ENCODE measurements around the gene SRPK1. TPM values are rescaled to one million over a fixed set of nuclear protein-coding genes. Genes with fewer than 3 reads are reported as not detected.

SRPK1 gene
- total and polyA plus RNA-seq, 10 of the 15 experiments (the other 5 are each of a cell fraction or from before 2014, with no cell fraction given): 47.4 to 112 (median 85.8) TPM

GRCh38 chr6:35955970-35956369 is 35.1 kb upstream of the SRPK1 start:
- H3K27ac ChIP-seq (ENCODE audit: control insufficient read depth, insufficient read depth): no peak overlapping the region
- no peak overlapping the region for H2AFZ ChIP-seq (ENCODE audit: control insufficient read depth, low read depth, low read length)
- ChIA-PET RAD21 (ENCODE audit: unreplicated experiment) (interaction anchor here (0.6 kb wide), 1 partner anchor 11 kb away, joined by 3 read pairs; no protein-coding TSS in a partner anchor), POLR2A (no interaction called here), CTCF (interaction anchor here (1.0 to 3.1 kb wide), 4 partner anchors 14 to 395 kb away, joined by 3 to 16 read pairs (median 4); partner anchors contain the start of gene ARMC12), SMC1A (ENCODE audit: uncharacterized antibody, unreplicated experiment) (interaction anchor here (0.6 to 1.0 kb wide), 3 partner anchors 361 to 402 kb away, joined by 3 read pairs; no protein-coding TSS in a partner anchor)
- H3K4me3 ChIP-seq: no peak overlapping the region
- FAIRE-seq (no peak), DNase-seq (ENCODE audit: low read depth, low spot score) (no peak), ATAC-seq (no peak)
- TF ChIP-seq CTCF (IDR thresholded peaks at IDR 0.05 in 2 of 3, conservative IDR thresholded peaks at IDR 0.05 in 1 of 3; ENCODE audit: control insufficient read depth in 2 of 3, extremely low read depth in 1 of 3, insufficient read depth in 1 of 3, low read depth in 3 of 3, low read length in 3 of 3): peak; percentile 12 to 28 (median 21); a peak in 3 of 6 replicates
- no peak for TF ChIP-seq NR2C1 (IDR thresholded peaks at IDR 0.05)
- TF ChIP-seq RAD21 (IDR thresholded peaks at IDR 0.05; ENCODE audit: insufficient read depth, low read depth, low read length): peak; percentile 41
- no peak for TF ChIP-seq DPF2 (IDR thresholded peaks at IDR 0.05)
- no peak for TF ChIP-seq NR2C2 (IDR thresholded peaks at IDR 0.05; ENCODE audit: borderline replicate concordance, control insufficient read depth, insufficient read length, low read depth)
- TF ChIP-seq USF2 (IDR thresholded peaks at IDR 0.05; ENCODE audit: borderline replicate concordance, low read depth, low read length): no peak
- TF ChIP-seq, protein P1, sequence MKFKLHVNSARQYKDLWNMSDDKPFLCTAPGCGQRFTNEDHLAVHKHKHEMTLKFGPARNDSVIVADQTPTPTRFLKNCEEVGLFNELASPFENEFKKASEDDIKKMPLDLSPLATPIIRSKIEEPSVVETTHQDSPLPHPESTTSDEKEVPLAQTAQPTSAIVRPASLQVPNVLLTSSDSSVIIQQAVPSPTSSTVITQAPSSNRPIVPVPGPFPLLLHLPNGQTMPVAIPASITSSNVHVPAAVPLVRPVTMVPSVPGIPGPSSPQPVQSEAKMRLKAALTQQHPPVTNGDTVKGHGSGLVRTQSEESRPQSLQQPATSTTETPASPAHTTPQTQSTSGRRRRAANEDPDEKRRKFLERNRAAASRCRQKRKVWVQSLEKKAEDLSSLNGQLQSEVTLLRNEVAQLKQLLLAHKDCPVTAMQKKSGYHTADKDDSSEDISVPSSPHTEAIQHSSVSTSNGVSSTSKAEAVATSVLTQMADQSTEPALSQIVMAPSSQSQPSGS (IDR thresholded peaks at IDR 0.05; ENCODE audit: low read length): no peak
- no peak for TF ChIP-seq TARDBP (IDR thresholded peaks at IDR 0.05; ENCODE audit: borderline replicate concordance)
- no peak for TF ChIP-seq BHLHE40 (IDR thresholded peaks at IDR 0.05; ENCODE audit: borderline replicate concordance in 1 of 2, low read depth in 2 of 2, low read length in 1 of 2)
- in situ Hi-C loops (cut with MboI): no loop called here
- H3K9me3 ChIP-seq (replicated peaks; ENCODE audit: control insufficient read depth, insufficient read depth, low read length): no peaks in the 10 kb centered on the region
- peaks cover 2 to 3% of the 10 kb centered on the region in 2 experiments; a peak in 2 of 4 replicates for H3K27me3 ChIP-seq (replicated peaks in 1 of 2; ENCODE audit: control insufficient read depth in 2 of 2, insufficient read depth in 2 of 2, low read length in 1 of 2)
- H3K79me2 ChIP-seq (ENCODE audit: control insufficient read depth, insufficient read depth, low read length): no peaks in the 10 kb centered on the region
- no peak overlapping the region for H3K9ac ChIP-seq (ENCODE audit: control insufficient read depth, insufficient read depth, low read length)
- no peaks in the 10 kb centered on the region for H4K20me1 ChIP-seq (ENCODE audit: control insufficient read depth, insufficient read depth)
- WGBS (ENCODE audit: insufficient coverage, insufficient replicate concordance, low lambda C conversion rate, missing lambda C conversion rate): 40% methylated on average over 3 of the region's 4 CpGs
- no peaks in the 10 kb centered on the region for H3K36me3 ChIP-seq (ENCODE audit: control insufficient read depth in 2 of 2, insufficient read depth in 2 of 2, low read length in 1 of 2)
- intact Hi-C loops (cut with micrococcal nuclease; ENCODE audit: unreplicated experiment): loop anchor here (10.0 kb wide), 1 partner anchor 431 kb away; no protein-coding TSS in a partner anchor
- H3K4me2 ChIP-seq (ENCODE audit: control insufficient read depth, insufficient read depth): no peak overlapping the region
- BruUV-seq (replicated peaks): no TSS peak
- no peaks in the 10 kb centered on the region for H3K4me1 ChIP-seq (ENCODE audit: control insufficient read depth, insufficient read depth, low read length)
